K562 (cell line): ENCODE data around the gene STX12. TPM values are rescaled to one million over a fixed set of nuclear protein-coding genes. Genes with fewer than 3 reads are reported as not detected.

ENCODE experiments used
- ATF1 ChIP-seq, 2 experiments: fragments of 450-650 bp in 1 of 2; IDR thresholded peaks; 2 replicates each; pipeline ENCODE4 v1.6.1; 2016; ENCODE audit warnings: missing compliant biosample characterization in 1 of 2, missing genetic modification characterization in 1 of 2
- EWSR1 ChIP-seq: fragments of 450-650 bp; IDR thresholded peaks from 2 replicates; pipeline ENCODE4 v1.6.1; 2018; ENCODE audit warnings: borderline replicate concordance, mild to moderate bottlenecking, low read depth, moderate library complexity; ENCODE audit not compliant: partially characterized antibody
- GABPB1 ChIP-seq: sonication (generic); formaldehyde crosslinking; IDR thresholded peaks from 2 replicates; pipeline ENCODE4 v1.8.0; 2022; ENCODE audit warnings: mild to moderate bottlenecking, missing genetic modification reagents
- GTF3C2 ChIP-seq: IDR thresholded peaks from 3 replicates; pipeline ENCODE4 v1.6.1; 2011; ENCODE audit warnings: borderline replicate concordance, mild to moderate bottlenecking, moderate library complexity; ENCODE audit not compliant: insufficient read length; ENCODE audit errors: extremely low read depth
- KDM1A ChIP-seq, 2 experiments: fragments of 450-650 bp; IDR thresholded peaks; 2 replicates each; pipeline ENCODE4 v1.6.1; 2016; ENCODE audit warnings: mild to moderate bottlenecking in 2 of 2
- MTA3 ChIP-seq: fragments of 450-650 bp; formaldehyde crosslinking; IDR thresholded peaks from 2 replicates; pipeline ENCODE4 v1.6.1; 2017; ENCODE audit warnings: mild to moderate bottlenecking, borderline replicate concordance
- NRF1 ChIP-seq, 2 experiments: fragments of 450-650 bp; IDR thresholded peaks in 1 of 2; conservative IDR thresholded peaks in 1 of 2; 2 replicates each; pipeline ENCODE4 v1.6.1; 2014; ENCODE audit warnings: mild to moderate bottlenecking in 2 of 2
- RBM25 ChIP-seq: fragments of 200-400 bp; formaldehyde crosslinking; IDR thresholded peaks from 2 replicates; pipeline ENCODE4 v1.6.1; 2018; ENCODE audit warnings: low read length, low read depth, moderate library complexity; ENCODE audit not compliant: severe bottlenecking
- RCOR1 ChIP-seq, 2 experiments: IDR thresholded peaks; 2 replicates each; pipeline ENCODE4 v1.6.1; 2012; ENCODE audit warnings: low read depth in 2 of 2, low read length in 2 of 2, borderline replicate concordance in 1 of 2, improper control_type of control experiment in 1 of 2
- SIX5 ChIP-seq, 2 experiments: IDR thresholded peaks; 2 replicates each; pipeline ENCODE4 v1.6.1; 2011; ENCODE audit warnings: low read length in 2 of 2, borderline replicate concordance in 1 of 2, low read depth in 1 of 2, mild to moderate bottlenecking in 1 of 2, moderate library complexity in 1 of 2; ENCODE audit not compliant: insufficient read depth in 1 of 2
- SMARCE1 ChIP-seq: fragments of 450-650 bp; IDR thresholded peaks from 2 replicates; pipeline ENCODE4 v1.7.1; 2016; ENCODE audit warnings: mild to moderate bottlenecking
- TARDBP ChIP-seq: fragments of 450-650 bp; IDR thresholded peaks from 2 replicates; pipeline ENCODE4 v1.6.1; 2016
- ZNF12 ChIP-seq: sonication (generic); formaldehyde crosslinking; IDR thresholded peaks from 2 replicates; pipeline ENCODE4 v1.4.0; 2020; ENCODE audit warnings: mild to moderate bottlenecking, missing genetic modification reagents
- ZNF197 ChIP-seq: fragments of 200-800 bp; sonication (Bioruptor generic); IDR thresholded peaks from 2 replicates; pipeline ENCODE4 v1.6.1; 2016; ENCODE audit warnings: low read depth, missing genetic modification characterization, missing compliant biosample characterization
- polyA plus RNA-seq, 8 experiments: library from polyadenylated mRNA; depleted of rRNA in 4 of 8; stranded (reverse) in 5 of 8; unstranded in 3 of 8; fragments of >200 nt; fragmentation: Nextera tagmentation in 2 of 8; fragmentation: Illumina TruSeq in 1 of 8; extraction: Ambion mirVana in 2 of 8; extraction: Trizol in 1 of 8; gene quantifications; 2 replicates each; pipeline versions ENCODE4 v1.2.1 to v1.2.3, GENCODE V29; 2011 to 2014; ENCODE audit warnings: inconsistent platforms in 1 of 8, missing spikeins in 1 of 8
- total RNA-seq, 7 experiments: library from RNA; depleted of rRNA in 6 of 7; stranded (reverse); fragments of >200 nt in 6 of 7; fragmentation: Illumina TruSeq in 2 of 7; extraction: Trizol in 2 of 7; gene quantifications; 2 replicates each; pipeline versions ENCODE4 v1.2.1 to v1.2.3, GENCODE V29; 2011 to 2021; ENCODE audit warnings: low replicate concordance in 1 of 7
- TF ChIP-seq, protein P1 (sequence below): sonication (generic); formaldehyde crosslinking; IDR thresholded peaks from 2 replicates; pipeline ENCODE4 v1.8.0; 2022; ENCODE audit warnings: mild to moderate bottlenecking, missing genetic modification reagents
- TF ChIP-seq, protein P2 (sequence below): sonication (generic); formaldehyde crosslinking; IDR thresholded peaks from 2 replicates; pipeline ENCODE4 v1.9.0; 2022; ENCODE audit warnings: mild to moderate bottlenecking, missing genetic modification reagents

Gene STX12
- total and polyA plus RNA-seq, 9 of the 15 experiments (the other 6 are each of a cell fraction or from before 2014, with no cell fraction given), result 16.9 to 31.3 (median 25.7) TPM

GRCh38 chr1:27872802-27873551, 100.0 kb downstream of the STX12 start (continued):
- TF ChIP-seq GTF3C2, result peak; percentile 56
- TF ChIP-seq ATF1 (CRISPR knock-in tag; IDR thresholded peaks at IDR 0.05), result no peak
- TF ChIP-seq ATF1 (tag; IDR thresholded peaks at IDR 0.05), result peak; percentile 24; the same call in 1 of the 2 replicates
- peak; percentile 64 to 74 for TF ChIP-seq NRF1 (conservative IDR thresholded peaks at IDR 0.05 in 1 of 2, IDR thresholded peaks at IDR 0.05 in 1 of 2)
- 0 out of 2 replicates have a peak, but pooled peaks have one; percentile 37 for TF ChIP-seq SMARCE1
- TF ChIP-seq RBM25, result peak; percentile 68
- TF ChIP-seq, protein P1, sequence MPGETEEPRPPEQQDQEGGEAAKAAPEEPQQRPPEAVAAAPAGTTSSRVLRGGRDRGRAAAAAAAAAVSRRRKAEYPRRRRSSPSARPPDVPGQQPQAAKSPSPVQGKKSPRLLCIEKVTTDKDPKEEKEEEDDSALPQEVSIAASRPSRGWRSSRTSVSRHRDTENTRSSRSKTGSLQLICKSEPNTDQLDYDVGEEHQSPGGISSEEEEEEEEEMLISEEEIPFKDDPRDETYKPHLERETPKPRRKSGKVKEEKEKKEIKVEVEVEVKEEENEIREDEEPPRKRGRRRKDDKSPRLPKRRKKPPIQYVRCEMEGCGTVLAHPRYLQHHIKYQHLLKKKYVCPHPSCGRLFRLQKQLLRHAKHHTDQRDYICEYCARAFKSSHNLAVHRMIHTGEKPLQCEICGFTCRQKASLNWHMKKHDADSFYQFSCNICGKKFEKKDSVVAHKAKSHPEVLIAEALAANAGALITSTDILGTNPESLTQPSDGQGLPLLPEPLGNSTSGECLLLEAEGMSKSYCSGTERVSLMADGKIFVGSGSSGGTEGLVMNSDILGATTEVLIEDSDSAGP (CRISPR knock-in tag), result 0 out of 2 replicates have a peak, but pooled peaks have one; percentile 18
- TF ChIP-seq, protein P2, sequence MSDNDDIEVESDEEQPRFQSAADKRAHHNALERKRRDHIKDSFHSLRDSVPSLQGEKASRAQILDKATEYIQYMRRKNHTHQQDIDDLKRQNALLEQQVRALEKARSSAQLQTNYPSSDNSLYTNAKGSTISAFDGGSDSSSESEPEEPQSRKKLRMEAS (CRISPR knock-in tag), result peak; percentile 73
- peak; percentile 25; the same call in 1 of the 2 replicates for TF ChIP-seq TARDBP
- TF ChIP-seq SIX5 (IDR thresholded peaks at IDR 0.05; ENCODE audit: borderline replicate concordance in 1 of 2, insufficient read depth in 1 of 2, low read depth in 1 of 2, low read length in 2 of 2), result no peak
- TF ChIP-seq GABPB1 (CRISPR knock-in tag), result peak; percentile 63; the same call in 1 of the 2 replicates
- TF ChIP-seq ZNF197 (CRISPR knock-in tag), result no peak
- peak; percentile 57; the same call in 1 of the 2 replicates for TF ChIP-seq ZNF12 (CRISPR knock-in tag)
- TF ChIP-seq KDM1A (IDR thresholded peaks at IDR 0.05), result peak; percentile 55 to 81; a peak in 3 of 4 replicates
- TF ChIP-seq RCOR1 (IDR thresholded peaks at IDR 0.05; ENCODE audit: borderline replicate concordance in 1 of 2, low read depth in 2 of 2, low read length in 2 of 2), result peak in 1 of 2 experiments; percentile 12; a peak in 1 of 4 replicates
- TF ChIP-seq EWSR1, result no peak
- 0 out of 2 replicates have a peak, but pooled peaks have one; percentile 35 for TF ChIP-seq MTA3
